ENCODE measurements around the gene ENDOV. TPM values are rescaled to one million over a fixed set of nuclear protein-coding genes. Genes with fewer than 3 reads are reported as not detected.

ENDOV gene
- total and polyA plus RNA-seq, 2 of the 13 experiments (the other 11 are each of a cell fraction or from before 2014, with no cell fraction given), result 15.1 to 17.1 TPM

DNA sequence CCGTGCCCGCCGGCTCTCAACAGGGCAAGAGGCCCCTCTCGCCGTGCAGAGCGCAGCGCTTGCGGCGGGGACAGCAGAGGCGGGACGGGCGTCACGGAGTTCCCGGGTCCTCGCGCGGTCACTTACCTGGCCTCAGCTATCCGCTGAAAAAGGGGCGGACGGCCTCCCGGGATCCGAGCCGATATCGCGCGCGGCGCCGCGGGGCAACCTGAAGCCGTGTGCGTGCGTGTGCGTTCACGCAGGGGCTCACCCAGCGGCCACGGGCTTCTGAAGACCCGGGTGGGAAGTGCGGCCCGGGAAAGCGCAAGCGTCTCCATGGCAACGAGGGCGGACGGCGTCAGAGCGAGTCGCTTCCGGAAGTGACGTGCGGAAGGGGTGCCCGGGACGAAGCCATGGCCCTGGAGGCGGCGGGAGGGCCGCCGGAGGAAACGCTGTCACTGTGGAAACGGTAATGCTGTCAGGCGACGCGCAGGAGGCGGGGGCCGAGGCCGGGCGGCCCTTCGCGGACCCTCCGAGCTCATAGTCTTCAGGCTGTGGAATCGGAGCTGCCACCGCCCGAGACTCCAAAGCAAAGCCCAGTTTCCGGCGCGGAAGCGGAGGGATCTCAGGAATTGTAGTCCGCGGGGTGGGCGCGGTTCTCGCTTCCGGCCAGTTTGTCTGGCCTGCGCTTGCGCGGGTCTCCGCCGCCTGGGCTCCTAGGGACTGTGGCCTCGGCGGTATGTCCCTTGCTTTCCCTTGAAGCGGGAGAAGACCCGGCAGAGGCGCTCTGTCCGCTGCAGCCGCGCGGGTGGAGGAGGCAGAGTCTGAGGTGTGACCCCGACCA is at the start of gene ENDOV (continued):
- TF ChIP-seq, protein P1, sequence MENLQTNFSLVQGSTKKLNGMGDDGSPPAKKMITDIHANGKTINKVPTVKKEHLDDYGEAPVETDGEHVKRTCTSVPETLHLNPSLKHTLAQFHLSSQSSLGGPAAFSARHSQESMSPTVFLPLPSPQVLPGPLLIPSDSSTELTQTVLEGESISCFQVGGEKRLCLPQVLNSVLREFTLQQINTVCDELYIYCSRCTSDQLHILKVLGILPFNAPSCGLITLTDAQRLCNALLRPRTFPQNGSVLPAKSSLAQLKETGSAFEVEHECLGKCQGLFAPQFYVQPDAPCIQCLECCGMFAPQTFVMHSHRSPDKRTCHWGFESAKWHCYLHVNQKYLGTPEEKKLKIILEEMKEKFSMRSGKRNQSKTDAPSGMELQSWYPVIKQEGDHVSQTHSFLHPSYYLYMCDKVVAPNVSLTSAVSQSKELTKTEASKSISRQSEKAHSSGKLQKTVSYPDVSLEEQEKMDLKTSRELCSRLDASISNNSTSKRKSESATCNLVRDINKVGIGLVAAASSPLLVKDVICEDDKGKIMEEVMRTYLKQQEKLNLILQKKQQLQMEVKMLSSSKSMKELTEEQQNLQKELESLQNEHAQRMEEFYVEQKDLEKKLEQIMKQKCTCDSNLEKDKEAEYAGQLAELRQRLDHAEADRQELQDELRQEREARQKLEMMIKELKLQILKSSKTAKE (CRISPR knock-in tag; IDR thresholded peaks at IDR 0.05; ENCODE audit: borderline replicate concordance), result no peak
- TF ChIP-seq ZMYM4 (CRISPR knock-in tag; IDR thresholded peaks at IDR 0.05), result peak; percentile 54
- TF ChIP-seq, protein P2, sequence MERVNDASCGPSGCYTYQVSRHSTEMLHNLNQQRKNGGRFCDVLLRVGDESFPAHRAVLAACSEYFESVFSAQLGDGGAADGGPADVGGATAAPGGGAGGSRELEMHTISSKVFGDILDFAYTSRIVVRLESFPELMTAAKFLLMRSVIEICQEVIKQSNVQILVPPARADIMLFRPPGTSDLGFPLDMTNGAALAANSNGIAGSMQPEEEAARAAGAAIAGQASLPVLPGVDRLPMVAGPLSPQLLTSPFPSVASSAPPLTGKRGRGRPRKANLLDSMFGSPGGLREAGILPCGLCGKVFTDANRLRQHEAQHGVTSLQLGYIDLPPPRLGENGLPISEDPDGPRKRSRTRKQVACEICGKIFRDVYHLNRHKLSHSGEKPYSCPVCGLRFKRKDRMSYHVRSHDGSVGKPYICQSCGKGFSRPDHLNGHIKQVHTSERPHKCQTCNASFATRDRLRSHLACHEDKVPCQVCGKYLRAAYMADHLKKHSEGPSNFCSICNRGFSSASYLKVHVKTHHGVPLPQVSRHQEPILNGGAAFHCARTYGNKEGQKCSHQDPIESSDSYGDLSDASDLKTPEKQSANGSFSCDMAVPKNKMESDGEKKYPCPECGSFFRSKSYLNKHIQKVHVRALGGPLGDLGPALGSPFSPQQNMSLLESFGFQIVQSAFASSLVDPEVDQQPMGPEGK (CRISPR knock-in tag; IDR thresholded peaks at IDR 0.05), result no peak; the same call in 1 of the 2 replicates

DNA sequence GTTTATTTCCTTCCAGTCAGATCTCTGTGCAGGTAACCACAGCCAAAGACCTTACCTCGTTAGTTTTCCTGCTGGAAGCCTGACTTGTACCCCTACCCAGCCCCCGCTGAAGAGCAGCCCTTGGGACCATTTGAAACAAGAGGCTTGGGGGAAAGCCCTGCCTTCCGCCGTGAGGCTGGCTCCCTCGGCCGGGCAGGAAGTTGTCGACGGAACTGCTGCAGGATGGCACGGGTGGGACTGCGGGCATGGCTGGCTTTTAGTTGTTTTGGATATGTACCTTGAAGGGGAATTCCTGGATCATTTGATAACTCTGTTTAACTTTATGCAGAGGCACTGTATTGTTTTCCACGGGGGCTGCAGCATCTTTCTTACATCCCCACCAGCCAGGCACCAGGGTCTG is 49.0 kb upstream of the ENDOV start:
- in situ Hi-C loops (cut with HindIII; ENCODE audit: extremely low pct_ligation_motif_present, low pct_unique_long_range_greater_than_20kb) (no loop called here), intact Hi-C loops (cut with micrococcal nuclease; ENCODE audit: unreplicated experiment) (no loop called here)
- peaks cover 21 to 70% of the 10 kb centered on the region in 2 experiments for H3K36me3 ChIP-seq (replicated peaks in 1 of 2; ENCODE audit: control insufficient read depth in 1 of 2, insufficient read depth in 2 of 2, low read length in 2 of 2)
- no peak for ATAC-seq
- H3K27ac ChIP-seq (ENCODE audit: extremely low read length, insufficient read depth, low read length), result no peak overlapping the region
- POLR2A ChIA-PET, result no interaction called here
- no peak overlapping the region for H3K4me3 ChIP-seq (replicated peaks in 1 of 3; ENCODE audit: insufficient read depth in 1 of 3, low read depth in 2 of 3, low read length in 3 of 3)
- CTCF ChIA-PET (ENCODE audit: low intra/inter-chr PET ratio, low total read pairs), result interaction anchor here (0.6 kb wide), 1 partner anchor 10 kb away, joined by 3 read pairs; no protein-coding TSS in a partner anchor
- H3K9ac ChIP-seq (ENCODE audit: insufficient read depth, low read depth, low read length), result no peak overlapping the region
- H3K4me1 ChIP-seq (ENCODE audit: insufficient read depth, low read length), result no peaks in the 10 kb centered on the region
- H3K9me3 ChIP-seq (ENCODE audit: low read length), result no peaks in the 10 kb centered on the region; the same call in 1 of the 2 replicates
- WGBS (ENCODE audit: low lambda C conversion rate), result 98% methylated on average over 11 of the region's 11 CpGs
- no peak overlapping the region for H3K4me2 ChIP-seq (ENCODE audit: low read depth, low read length)
- no TSS peak for BruUV-seq (replicated peaks)
- H3K79me2 ChIP-seq (ENCODE audit: insufficient read depth, low read length), result no peaks in the 10 kb centered on the region
- no peak for FAIRE-seq
- no peak overlapping the region for H2AFZ ChIP-seq (ENCODE audit: low read length)
- no peaks in the 10 kb centered on the region for H3K27me3 ChIP-seq (ENCODE audit: control insufficient read depth in 1 of 2, insufficient read depth in 2 of 2, low read length in 2 of 2)
- no peak for DNase-seq (ENCODE audit: low spot score)
- no peaks in the 10 kb centered on the region for H4K20me1 ChIP-seq (ENCODE audit: insufficient read depth, low read length)
- TF ChIP-seq MIER2 (CRISPR knock-in tag; IDR thresholded peaks at IDR 0.05), result no peak
- no peak for TF ChIP-seq ZNF17 (CRISPR knock-in tag; IDR thresholded peaks at IDR 0.05)
- TF ChIP-seq SP140L (CRISPR knock-in tag; IDR thresholded peaks at IDR 0.05; ENCODE audit: borderline replicate concordance), result no peak
- no peak for TF ChIP-seq SRSF1 (optimal IDR thresholded peaks at IDR 0.05; ENCODE audit: low read depth, low read length)
- TF ChIP-seq ZNF747 (CRISPR knock-in tag; IDR thresholded peaks at IDR 0.05; ENCODE audit: borderline replicate concordance), result no peak
- TF ChIP-seq DNMT3B (CRISPR knock-in tag; conservative IDR thresholded peaks at IDR 0.05), result no peak
- TF ChIP-seq, protein P3, sequence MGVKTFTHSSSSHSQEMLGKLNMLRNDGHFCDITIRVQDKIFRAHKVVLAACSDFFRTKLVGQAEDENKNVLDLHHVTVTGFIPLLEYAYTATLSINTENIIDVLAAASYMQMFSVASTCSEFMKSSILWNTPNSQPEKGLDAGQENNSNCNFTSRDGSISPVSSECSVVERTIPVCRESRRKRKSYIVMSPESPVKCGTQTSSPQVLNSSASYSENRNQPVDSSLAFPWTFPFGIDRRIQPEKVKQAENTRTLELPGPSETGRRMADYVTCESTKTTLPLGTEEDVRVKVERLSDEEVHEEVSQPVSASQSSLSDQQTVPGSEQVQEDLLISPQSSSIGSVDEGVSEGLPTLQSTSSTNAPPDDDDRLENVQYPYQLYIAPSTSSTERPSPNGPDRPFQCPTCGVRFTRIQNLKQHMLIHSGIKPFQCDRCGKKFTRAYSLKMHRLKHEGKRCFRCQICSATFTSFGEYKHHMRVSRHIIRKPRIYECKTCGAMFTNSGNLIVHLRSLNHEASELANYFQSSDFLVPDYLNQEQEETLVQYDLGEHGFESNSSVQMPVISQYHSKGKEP (CRISPR knock-in tag; IDR thresholded peaks at IDR 0.05), result no peak
- no peak for TF ChIP-seq PTBP1 (IDR thresholded peaks at IDR 0.05; ENCODE audit: low read depth, low read length, poor library complexity, severe bottlenecking)
- TF ChIP-seq KLF12 (CRISPR knock-in tag; IDR thresholded peaks at IDR 0.05; ENCODE audit: borderline replicate concordance), result no peak
- TF ChIP-seq ZZZ3 (CRISPR knock-in tag; IDR thresholded peaks at IDR 0.05; ENCODE audit: borderline replicate concordance), result no peak
- TF ChIP-seq CEBPG (CRISPR knock-in tag; IDR thresholded peaks at IDR 0.05), result no peak
- no peak for TF ChIP-seq KLF9 (CRISPR knock-in tag; IDR thresholded peaks at IDR 0.05; ENCODE audit: low read depth)
- no peak for TF ChIP-seq ZNF446 (CRISPR knock-in tag; IDR thresholded peaks at IDR 0.05)
- TF ChIP-seq, protein P4, sequence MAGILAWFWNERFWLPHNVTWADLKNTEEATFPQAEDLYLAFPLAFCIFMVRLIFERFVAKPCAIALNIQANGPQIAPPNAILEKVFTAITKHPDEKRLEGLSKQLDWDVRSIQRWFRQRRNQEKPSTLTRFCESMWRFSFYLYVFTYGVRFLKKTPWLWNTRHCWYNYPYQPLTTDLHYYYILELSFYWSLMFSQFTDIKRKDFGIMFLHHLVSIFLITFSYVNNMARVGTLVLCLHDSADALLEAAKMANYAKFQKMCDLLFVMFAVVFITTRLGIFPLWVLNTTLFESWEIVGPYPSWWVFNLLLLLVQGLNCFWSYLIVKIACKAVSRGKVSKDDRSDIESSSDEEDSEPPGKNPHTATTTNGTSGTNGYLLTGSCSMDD (CRISPR knock-in tag; IDR thresholded peaks at IDR 0.05), result no peak
